HG03460 (cell line): Measurements from ENCODE around the gene CCT8L2.
"Not testable (repeated sequence)": the region's sequence is repeated elsewhere in the genome, so short reads cannot be mapped to it uniquely, and the experiment has no call there.

Experiments used
- ATAC-seq: cut with Tn5 transposase; IDR thresholded peaks from one replicate; pipeline ENCODE4 v1.9.1; 2021; ENCODE audit not compliant: unreplicated experiment

CCT8L2 gene, protein sequence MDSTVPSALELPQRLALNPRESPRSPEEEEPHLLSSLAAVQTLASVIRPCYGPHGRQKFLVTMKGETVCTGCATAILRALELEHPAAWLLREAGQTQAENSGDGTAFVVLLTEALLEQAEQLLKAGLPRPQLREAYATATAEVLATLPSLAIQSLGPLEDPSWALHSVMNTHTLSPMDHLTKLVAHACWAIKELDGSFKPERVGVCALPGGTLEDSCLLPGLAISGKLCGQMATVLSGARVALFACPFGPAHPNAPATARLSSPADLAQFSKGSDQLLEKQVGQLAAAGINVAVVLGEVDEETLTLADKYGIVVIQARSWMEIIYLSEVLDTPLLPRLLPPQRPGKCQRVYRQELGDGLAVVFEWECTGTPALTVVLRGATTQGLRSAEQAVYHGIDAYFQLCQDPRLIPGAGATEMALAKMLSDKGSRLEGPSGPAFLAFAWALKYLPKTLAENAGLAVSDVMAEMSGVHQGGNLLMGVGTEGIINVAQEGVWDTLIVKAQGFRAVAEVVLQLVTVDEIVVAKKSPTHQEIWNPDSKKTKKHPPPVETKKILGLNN

DNA sequence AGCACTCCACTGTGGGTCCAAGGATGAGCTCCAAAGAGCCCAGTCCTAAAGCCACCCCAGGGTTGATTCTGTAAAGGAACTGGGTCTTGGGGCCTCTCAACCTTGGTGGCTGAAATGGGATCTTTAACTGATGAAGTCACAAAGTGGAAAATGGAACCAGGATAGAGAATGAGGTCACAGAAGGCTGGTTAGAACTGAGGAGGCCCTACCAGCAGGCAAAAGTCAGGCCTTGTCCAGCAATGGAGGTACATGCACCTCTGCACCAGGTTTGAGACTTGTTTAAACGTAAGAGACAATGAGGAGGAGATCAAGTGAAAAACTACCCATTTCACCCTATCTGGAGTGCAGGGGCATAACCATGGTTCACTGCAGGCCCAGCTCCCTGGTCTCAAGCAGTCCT is at the start of gene CCT8L2:
Gene CCT8L2, minus strand, starts transcription at position 101 of the 400 bp plus-strand sequence. CDS start 260 bp downstream, outside the sequence.
- ATAC-seq, result not testable (repeated sequence)

DNA sequence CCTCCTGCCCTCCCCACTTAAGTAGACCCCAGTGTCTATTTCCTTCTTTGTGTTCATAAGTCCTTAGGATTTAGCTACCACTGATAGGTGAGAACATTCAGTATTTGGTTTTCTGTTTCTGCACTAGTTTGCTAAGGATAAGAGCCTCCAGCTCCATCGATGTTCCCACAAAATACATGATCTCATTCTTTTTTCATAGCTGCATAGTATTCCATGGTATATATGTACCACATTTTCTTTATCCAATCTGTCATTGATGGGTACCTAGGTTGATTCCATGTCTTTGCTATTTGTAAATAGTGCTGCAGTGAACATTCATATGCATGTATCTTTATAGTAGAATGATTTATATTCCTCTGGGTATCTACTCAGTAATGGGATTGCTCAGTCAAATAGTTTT is 42.8 kb upstream of the CCT8L2 start:
- ATAC-seq, result not testable (repeated sequence)

DNA sequence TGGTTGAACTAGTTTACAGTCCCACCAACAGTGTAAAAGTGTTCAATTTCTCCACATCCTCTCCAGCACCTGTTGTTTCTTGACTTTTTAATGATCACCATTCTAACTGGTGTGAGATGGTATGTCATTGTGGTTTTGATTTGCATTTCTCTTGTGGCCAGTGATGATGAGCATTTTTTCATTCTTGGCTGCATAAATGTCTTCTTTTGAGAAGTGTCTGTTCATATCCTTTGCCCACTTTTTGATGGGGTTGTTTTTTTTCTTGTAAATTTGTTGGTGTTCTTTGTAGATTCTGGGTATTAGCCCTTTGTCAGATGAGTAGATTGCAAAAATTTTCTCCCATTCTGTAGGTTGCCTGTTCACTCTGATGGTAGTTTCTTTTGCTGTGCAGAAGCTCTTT is 41.5 kb upstream of the CCT8L2 start:
- ATAC-seq, result not testable (repeated sequence)

DNA sequence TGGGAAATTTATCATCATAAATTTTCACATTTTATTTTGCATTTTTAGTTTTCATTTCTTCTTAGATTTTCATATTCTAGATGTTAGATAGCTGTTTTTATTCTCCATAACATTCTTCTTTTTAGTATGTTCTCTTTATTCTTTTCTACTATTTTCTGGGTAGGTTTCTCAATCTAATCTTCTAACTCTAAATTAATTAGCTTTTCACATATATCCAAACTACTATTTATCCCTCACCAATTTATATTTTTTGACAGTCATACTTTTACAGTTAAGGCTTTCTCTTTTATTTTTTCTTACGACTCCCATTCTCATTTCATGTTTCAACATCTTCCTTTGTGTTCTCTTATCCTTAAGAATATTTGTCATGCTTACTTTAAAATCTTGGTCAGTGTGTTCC is 35.9 kb upstream of the CCT8L2 start:
- ATAC-seq, result not testable (repeated sequence)

DNA sequence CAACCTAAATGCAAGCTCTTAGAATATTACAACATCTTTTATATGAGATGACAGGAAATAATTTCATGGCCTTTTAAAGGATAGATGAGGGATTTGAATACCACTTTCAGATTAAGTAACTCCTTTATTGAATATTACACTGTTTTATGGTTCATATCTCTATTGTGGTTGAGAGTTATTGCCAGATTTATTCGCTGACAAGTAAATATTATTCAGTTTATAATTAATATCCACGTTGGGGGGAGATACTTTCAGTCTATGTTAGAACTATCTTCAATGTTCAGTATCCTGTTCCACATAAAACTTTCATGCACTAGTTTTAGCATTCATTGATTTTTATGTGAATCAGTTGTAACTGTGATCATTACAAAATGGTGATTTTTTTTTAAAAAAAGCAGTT is 32.4 kb upstream of the CCT8L2 start:
- not testable (repeated sequence) for ATAC-seq

DNA sequence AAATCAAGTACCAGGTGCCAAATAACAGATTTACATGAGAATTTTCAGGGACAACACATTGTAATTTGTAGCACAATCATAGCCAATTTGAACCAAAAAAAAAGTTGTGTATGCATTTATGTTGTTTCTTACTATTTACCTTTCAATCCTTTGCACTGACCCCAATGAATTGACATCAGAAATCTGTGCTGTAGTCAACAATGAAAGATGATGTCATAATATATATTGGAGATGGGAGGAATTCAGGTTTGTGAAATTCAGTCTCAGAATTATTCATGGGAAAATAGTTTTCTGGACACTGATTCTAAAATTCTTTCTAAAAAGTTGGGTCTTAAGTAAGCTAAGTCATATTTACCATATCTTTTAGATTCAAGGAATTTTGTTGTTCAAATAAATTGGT is 31.0 kb upstream of the CCT8L2 start:
- ATAC-seq, result not testable (repeated sequence)

DNA sequence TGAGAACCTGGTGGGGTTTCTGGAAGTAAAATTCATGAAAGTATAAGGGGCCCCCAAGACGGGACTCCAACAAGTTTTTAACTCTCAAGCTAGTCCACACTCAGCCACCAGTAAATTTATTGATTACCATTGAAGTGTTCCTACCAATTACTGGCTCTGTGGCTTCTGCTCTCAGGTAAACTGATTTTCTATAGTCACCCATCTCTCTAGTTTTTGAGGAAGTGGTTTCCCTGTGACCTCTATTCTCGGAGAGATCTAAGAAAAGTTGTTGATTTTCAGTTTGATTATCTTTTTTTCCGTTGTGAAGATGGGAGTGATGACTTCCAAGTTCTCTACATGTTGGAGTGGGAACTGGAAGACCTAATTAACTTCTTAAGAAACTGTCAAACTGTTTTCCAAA is 24.9 kb upstream of the CCT8L2 start:
- ATAC-seq, result not testable (repeated sequence)

DNA sequence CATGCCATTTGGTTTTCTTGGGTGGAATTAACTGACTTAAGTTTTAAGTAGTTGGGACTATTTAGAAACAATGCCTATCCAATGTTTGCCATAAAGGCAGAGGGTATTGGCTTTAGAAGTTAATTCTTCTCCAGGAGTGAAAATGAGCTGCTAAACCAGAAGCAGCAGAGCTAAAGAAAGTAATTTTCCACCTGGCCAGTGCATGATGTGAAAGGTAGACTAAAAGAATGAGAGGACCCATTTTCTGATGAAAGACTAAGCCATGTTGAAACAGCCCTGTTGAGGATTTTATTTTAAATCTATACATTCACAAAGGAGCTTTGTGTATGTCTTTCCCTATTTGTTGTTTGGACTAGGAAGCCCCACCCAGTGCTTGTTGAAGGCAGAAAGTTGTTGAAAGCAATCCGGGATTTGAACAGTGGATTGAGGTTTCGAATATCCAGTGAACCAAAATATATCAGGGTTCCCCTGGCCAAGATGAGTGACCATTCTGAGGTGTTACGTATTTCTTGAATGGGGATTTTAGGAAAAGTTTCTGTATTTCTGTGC is 23.9 kb upstream of the CCT8L2 start:
- ATAC-seq, result not testable (repeated sequence)

DNA sequence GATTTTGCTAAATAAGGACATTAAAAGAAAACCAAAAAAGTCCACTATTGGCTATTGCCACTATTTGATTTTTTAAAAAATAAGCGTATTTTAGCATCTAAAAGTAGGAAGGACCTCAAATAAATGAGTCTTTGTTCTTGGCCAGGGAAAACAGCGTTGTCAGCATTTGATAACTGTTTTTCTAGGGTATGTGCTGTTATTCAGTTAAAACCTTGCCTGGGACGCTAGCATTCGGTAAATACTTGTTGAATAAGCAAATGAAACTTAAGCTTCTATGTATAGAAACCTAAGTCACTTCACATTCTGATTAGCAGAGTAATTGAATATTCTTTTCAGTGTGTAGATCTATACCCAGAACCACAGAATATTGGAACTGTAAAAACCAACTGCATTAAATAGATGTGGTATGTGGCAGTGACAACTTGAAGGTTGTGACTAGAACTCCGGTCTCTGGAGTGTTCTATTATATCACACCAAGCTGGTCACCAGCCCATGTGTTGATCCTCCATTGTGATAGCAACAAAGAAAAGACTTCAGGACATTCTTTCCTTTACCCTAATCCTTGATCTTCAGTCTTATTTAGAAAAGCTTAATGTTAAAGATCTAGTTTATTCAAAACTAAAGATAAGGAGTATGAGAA is 23.1 kb upstream of the CCT8L2 start:
- not testable (repeated sequence) for ATAC-seq

DNA sequence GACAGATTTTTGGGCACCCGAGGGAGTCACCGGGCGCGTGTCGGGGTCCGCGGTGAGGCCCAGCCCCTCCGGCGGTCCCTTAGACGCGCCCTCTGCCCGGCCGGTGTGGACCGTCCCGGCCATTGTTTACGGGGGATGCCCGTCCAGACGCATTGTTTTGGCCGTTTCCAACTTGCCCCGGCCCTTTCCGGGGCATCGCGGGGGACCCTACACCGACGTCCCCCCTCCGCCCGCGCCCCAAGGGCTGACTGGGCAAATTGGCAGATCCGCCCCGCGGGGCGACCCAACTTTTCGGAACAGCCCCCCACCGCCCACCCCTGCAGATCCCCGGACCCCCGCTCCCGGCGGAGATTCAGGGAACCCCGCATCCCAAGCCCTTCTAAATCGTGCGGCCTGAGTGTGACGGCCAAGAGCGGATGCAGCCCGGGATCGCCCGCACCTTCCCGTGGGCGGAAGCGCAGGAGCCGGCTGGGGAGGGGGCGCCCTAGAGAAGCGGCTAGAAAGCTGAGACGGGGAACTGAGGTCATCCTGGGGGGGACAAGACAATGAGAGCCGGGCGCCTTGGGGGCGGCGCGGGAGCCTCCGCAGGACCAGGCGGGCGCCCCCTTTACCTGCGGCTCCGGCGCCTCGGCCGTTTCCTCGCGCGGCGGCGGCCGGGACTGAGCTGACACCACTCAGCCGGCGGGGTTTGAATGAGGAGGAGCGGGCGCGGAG is 17.1 kb upstream of the CCT8L2 start:
- no peak for ATAC-seq

DNA sequence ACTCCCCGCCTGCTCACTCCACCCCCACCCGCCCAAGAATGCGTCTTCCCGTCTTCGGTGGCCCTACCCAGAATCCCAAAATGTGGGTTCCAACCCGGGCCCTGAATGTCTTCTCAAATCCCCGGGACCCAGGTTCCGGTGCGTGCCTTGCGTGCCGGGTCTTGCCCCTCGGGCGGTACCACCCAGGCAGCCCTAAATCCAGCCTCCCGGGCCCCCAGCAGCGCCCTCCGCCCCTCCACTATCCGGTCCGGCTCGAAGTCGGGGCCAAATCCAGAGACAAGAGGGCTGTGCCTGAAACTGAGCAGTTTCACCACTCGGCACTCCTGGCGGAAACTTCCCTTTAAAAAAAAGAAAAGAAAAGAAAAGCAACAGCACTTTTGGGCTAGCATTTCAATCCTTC is 16.3 kb upstream of the CCT8L2 start:
- ATAC-seq, result no peak

DNA sequence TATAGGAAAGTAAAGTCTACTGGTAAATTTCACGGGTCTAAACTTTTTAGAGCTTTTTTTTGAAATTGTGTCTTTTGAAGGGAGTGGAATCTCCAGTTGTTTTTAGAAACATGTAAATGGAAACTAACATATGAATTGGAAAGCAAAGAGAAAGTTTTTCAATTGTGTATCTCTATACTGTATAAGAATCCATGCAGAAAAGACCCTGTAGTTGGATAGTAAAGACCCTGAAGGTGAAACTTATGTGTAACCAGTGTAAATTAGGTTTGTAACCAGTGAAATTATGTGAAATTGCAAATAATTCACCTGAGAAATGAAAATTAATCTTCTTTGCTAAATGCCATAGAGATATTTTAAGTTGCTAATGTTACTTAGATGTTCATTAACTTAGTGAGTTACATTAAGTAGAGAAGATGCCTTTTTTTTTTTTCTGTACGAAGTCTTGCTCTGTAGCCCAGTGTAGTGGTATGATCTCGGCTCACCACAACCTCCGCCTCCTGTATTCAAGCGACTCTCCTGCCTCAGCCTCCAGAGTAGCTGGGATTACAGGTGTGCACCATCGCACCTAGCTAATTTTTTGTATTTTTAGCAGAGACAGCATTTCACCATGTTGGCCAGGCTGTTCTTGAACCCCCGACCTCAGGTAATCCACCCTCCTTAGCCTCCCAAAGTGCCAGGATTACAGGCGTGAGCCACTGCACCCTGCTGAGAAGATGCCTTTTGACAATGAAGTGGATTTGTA is 11.8 kb upstream of the CCT8L2 start:
- not testable (repeated sequence) for ATAC-seq

DNA sequence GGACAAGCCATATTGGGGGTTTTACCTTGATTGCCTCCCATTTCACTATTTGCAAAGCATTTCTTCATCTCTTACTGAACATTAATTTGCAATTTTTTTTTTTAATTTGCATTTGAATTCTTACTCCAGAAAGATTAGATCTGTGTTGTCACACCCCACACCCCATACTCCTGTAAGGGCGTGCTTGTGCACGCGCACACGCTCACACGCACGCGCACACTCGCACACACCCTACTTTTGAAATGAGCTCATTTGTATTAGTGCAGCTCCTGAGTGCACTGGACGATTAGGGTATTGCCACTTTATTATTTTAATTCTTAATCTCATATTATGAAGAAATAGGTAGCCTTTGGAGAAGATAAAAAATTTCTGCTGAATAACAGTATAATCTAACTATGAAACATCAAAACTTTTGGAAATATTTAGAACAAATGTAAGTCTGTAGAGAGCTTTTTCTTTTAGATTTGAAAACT is 11.2 kb upstream of the CCT8L2 start:
- not testable (repeated sequence) for ATAC-seq

DNA sequence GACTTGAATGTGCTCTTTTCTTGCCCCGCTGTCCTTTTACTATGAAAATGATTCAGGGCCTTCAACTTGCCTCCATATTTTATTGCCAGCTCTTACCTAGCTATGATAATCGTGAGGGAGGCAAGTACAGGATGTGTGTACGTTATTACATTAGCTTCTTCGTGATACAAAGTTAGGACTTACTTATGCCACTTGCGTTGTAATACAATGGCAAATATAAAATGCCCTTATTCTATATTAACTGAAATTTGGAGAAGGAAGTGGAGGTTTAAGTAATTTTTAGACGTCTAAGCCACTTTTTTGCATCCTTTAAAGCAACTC is 10.8 kb upstream of the CCT8L2 start:
- ATAC-seq, result no peak

DNA sequence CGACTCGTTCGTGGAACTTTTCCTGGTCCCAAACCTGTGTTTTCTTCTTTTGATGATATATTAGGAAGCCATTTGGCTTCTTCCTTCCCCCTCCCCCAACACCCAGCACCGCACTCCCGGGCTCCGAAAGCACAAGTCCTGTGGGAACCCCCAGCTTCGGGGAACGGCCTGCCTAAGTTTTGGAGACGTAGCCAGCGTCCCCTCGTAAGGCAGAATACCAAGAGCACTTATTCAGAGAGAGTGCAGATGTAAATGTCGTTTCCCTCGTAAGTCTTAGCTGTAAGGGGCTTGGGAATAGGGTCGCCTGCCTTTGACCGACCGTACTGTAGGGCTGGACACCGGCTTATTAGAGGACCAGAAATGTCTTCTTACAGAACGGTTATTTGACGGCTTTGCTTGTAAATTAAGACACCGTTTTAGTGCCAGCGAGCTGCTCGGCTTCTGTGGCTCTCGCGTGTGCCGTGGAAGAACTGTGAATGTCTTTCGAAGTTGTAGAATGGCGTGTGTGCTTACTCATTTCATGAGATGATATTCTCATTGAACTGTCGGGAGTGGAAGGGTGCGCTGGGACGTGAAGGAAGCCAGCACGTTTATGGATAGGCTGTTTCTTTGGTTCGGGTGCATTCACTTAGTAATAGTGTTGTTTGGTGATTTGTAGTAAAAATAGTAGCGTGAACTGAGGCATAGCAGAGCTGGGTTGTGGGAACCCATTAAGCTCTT is 10.3 kb upstream of the CCT8L2 start:
- not testable (repeated sequence) for ATAC-seq

DNA sequence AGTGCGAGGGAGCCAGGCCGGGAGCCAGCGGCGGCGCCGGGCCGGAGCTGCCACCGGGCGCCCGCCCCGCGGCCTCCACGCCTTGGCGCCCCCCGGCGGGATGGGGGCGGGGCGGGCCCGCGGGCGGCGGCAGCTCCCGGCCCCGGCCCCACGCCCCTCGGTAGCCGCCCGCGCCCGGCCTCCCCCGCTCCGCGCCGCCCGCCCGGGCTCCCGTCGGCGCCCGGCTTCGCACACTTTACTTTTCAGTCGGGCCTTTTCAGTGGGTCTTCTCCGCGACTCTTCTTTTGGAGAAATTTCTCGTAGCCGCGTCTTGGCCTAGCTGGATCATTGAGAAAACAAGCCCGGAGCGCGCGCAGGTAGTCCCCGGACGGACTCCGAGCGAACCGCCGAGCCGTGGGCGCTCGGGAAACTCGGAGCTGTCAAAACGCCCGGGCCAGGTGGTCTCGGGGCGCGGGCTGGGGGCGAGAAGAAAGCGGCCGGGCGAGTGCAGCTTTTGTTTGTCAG is 9.7 kb upstream of the CCT8L2 start:
- not testable (repeated sequence) for ATAC-seq

DNA sequence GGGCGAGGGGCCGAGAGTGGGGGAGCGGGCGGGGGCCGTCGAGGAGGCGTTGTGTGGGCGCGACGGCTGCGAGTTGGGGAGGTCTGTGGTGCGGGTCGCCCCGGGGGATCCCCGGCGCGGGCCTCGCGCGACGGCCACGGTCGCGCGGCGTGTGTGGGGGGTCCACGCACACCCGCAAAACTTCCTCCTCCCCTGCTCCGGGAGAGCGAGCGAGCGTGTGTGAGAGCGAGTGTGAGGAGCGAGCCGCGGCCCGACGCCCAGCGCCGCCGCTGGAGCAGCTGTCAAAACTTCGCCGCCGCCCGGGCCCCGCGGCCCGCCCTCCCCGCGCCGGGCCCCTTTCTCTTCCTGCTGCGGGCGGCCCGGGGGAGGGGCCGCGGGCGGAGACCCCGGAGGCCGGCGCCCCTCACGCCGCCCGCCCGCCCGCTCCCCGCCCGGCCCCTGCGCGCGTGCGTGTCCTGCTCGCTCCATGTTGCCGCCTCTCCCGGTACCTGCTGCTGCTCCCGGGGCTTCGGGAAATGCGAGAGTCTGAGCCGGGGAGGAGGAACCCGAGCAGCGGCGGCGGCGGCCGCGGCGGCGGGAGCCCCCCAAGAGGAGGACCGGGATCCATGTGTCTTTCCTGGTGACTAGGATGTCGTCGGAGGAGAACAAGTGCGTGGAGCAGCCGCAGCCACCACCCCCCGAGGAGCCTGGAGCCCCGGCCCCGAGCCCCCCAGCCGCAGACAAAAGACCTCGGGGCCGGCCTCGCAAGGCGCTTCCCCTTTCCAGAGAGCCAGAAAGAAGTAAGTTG is 9.0 kb upstream of the CCT8L2 start:
- no peak for ATAC-seq

DNA sequence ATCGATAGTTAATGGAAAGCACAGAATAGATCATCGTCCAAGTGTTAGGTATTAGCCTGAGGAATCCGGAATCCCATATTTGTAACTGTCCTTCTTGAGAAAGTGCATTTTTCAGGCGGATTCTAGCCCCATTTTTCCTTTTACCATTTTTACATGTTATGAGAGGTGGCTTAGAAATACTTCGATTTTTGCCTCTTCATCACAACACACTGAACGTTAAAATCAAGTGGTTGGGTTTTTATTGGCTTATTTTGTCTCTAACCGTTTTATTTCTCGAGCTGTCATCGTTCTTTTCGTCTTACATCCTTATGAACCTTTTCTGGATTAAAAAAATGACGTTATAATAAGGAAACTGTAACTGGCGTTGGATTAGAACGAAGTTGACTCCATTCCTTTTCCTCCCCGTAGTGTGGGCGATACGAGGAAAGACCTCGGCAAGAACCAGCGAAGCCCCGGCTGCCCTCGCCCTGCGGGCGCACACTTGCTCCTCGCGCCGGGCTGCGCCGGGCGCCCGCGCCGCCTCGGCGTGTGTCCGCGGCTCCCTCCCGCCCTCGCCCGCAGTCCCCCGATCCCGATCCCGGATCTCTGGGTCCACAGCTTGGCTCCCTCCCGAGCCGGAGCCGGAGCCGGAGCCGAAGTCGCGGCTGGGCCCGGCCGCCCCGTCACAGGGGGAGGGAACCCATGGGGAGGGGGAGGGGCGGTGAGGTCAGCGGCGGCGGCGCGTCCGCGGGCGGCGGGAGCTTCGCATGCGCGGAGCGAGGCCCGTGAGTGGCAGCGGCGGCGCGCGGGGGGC is 8.2 kb upstream of the CCT8L2 start:
- ATAC-seq, result not testable (repeated sequence)
